ENCODE data around the gene PIEZO1. TPM values are rescaled to one million over a fixed set of nuclear protein-coding genes. Genes with fewer than 3 reads are reported as not detected.

PIEZO1 gene
- total RNA-seq, 1 donor from 2014 or later = 208 TPM

DNA sequence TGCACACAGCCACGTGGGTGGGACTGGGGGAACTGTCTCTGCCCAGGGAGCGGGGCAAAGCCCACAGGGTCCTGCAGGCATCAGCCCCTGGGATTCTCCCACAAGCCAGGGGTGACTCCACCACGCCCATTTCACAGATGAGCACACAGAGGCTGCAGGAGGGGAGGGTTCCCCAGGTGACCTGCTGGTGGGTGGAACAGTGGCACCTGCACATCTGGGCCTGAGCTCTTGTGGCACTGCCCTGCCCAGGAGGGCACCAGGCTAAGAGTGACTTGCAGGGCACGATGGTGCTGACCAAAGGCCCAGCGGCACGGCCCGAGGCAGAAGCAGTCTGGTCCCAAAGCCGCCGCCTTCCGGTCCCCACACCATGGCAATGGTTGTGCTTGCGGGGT is 23.9 kb downstream of the PIEZO1 start:
- no peaks in the 10 kb centered on the region for H3K27me3 Mint-ChIP-seq (ENCODE audit: low read depth)
- no peak for DNase-seq (ENCODE audit: low spot score)
- H3K36me3 Mint-ChIP-seq (ENCODE audit: low read depth) = peaks cover 3% of the 10 kb centered on the region
- H3K4me3 Mint-ChIP-seq (ENCODE audit: unreplicated experiment) = no peak overlapping the region
- peaks cover 43% of the 10 kb centered on the region for H3K4me1 Mint-ChIP-seq (ENCODE audit: low read depth)
- no peaks in the 10 kb centered on the region for H3K9me3 Mint-ChIP-seq (ENCODE audit: low read depth)
- TF ChIP-seq, protein P1, sequence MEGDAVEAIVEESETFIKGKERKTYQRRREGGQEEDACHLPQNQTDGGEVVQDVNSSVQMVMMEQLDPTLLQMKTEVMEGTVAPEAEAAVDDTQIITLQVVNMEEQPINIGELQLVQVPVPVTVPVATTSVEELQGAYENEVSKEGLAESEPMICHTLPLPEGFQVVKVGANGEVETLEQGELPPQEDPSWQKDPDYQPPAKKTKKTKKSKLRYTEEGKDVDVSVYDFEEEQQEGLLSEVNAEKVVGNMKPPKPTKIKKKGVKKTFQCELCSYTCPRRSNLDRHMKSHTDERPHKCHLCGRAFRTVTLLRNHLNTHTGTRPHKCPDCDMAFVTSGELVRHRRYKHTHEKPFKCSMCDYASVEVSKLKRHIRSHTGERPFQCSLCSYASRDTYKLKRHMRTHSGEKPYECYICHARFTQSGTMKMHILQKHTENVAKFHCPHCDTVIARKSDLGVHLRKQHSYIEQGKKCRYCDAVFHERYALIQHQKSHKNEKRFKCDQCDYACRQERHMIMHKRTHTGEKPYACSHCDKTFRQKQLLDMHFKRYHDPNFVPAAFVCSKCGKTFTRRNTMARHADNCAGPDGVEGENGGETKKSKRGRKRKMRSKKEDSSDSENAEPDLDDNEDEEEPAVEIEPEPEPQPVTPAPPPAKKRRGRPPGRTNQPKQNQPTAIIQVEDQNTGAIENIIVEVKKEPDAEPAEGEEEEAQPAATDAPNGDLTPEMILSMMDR (IDR thresholded peaks at IDR 0.05) = no peak
- no peak overlapping the region for H3K27ac Mint-ChIP-seq (ENCODE audit: unreplicated experiment)

GRCh38 chr16:88760424-88761142 is 24.4 kb downstream of the PIEZO1 start:
- Mint-ChIP-seq H3K9me3 (ENCODE audit: low read depth) (no peaks in the 10 kb centered on the region), H3K27ac (ENCODE audit: unreplicated experiment) (no peak overlapping the region), H3K27me3 (ENCODE audit: low read depth) (no peaks in the 10 kb centered on the region), H3K36me3 (ENCODE audit: low read depth) (peaks cover 3% of the 10 kb centered on the region), H3K4me1 (ENCODE audit: low read depth) (peaks cover 39% of the 10 kb centered on the region), H3K4me3 (ENCODE audit: unreplicated experiment) (no peak overlapping the region)
- TF ChIP-seq, protein P1 (IDR thresholded peaks at IDR 0.05) = no peak
- no peak for DNase-seq (ENCODE audit: low spot score)

DNA sequence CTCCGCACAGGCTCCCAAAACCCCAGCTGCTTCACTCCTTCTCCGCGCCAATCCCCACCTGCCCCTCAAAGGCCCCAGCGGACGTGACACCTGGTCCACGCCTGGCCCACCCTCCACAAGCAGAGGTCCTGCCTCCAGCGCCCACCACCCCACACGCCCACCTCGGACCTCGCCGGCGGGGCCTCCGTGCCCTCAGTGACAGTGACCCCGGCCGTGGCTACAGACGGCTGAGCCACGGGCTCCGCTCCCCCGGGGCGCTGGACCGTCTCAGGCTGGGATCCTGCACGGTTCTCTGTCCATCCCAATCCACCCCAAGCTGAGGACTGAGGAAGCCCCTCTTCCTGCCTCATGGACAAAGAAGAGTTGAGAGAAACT is 25.1 kb downstream of the PIEZO1 start:
- Mint-ChIP-seq H3K36me3 (ENCODE audit: low read depth) (peaks cover 3% of the 10 kb centered on the region), H3K9me3 (ENCODE audit: low read depth) (no peaks in the 10 kb centered on the region), H3K4me1 (ENCODE audit: low read depth) (peaks cover 40% of the 10 kb centered on the region), H3K27me3 (ENCODE audit: low read depth) (no peaks in the 10 kb centered on the region), H3K4me3 (ENCODE audit: unreplicated experiment) (no peak overlapping the region), H3K27ac (ENCODE audit: unreplicated experiment) (no peak overlapping the region)
- DNase-seq (ENCODE audit: low spot score) = no peak
- TF ChIP-seq, protein P1 (IDR thresholded peaks at IDR 0.05) = no peak

- no peak overlapping the region for H3K4me3 Mint-ChIP-seq (ENCODE audit: unreplicated experiment)
- H3K36me3 Mint-ChIP-seq (ENCODE audit: low read depth) = peaks cover 3% of the 10 kb centered on the region
- peaks cover 38% of the 10 kb centered on the region for H3K4me1 Mint-ChIP-seq (ENCODE audit: low read depth)
- H3K27ac Mint-ChIP-seq (ENCODE audit: unreplicated experiment) = peak overlapping the region; percentile 84
- TF ChIP-seq, protein P1 (IDR thresholded peaks at IDR 0.05) = no peak
- DNase-seq (ENCODE audit: low spot score) = no peak
- H3K27me3 Mint-ChIP-seq (ENCODE audit: low read depth) = no peaks in the 10 kb centered on the region
- no peaks in the 10 kb centered on the region for H3K9me3 Mint-ChIP-seq (ENCODE audit: low read depth)
Observed at GRCh38 chr16:88759245-88759975, 25.6 kb downstream of the PIEZO1 start.

GRCh38 chr16:88758944-88759244 is 26.1 kb downstream of the PIEZO1 start:
- no peak for DNase-seq (ENCODE audit: low spot score)
- H3K9me3 Mint-ChIP-seq (ENCODE audit: low read depth) = no peaks in the 10 kb centered on the region
- H3K36me3 Mint-ChIP-seq (ENCODE audit: low read depth) = peaks cover 3% of the 10 kb centered on the region
- no peak overlapping the region for H3K4me3 Mint-ChIP-seq (ENCODE audit: unreplicated experiment)
- peaks cover 39% of the 10 kb centered on the region for H3K4me1 Mint-ChIP-seq (ENCODE audit: low read depth)
- TF ChIP-seq, protein P1 (IDR thresholded peaks at IDR 0.05) = no peak
- peak overlapping the region; percentile 84 for H3K27ac Mint-ChIP-seq (ENCODE audit: unreplicated experiment)
- no peaks in the 10 kb centered on the region for H3K27me3 Mint-ChIP-seq (ENCODE audit: low read depth)

Data from chondrocyte (in vitro differentiated cells).